GM12864 (cell line): ENCODE data around the gene ALK.

Source experiments
- DNase-seq: peaks from one replicate; pipeline ENCODE4 v3.0.0-alpha.2; 2011; ENCODE audit warnings: low read depth
- H3K4me3 ChIP-seq: 2 replicates; pipeline ENCODE4 v1.5.1; 2011; ENCODE audit warnings: mild to moderate bottlenecking, low read depth, low read length, control low read depth
- CTCF ChIP-seq: IDR thresholded peaks from 2 replicates; pipeline ENCODE4 v1.5.1; 2011; ENCODE audit warnings: low read depth, mild to moderate bottlenecking, moderate library complexity, low read length, control low read depth, inconsistent platforms; ENCODE audit errors: missing control alignments

ALK gene

GRCh38 chr2:29705616-29706015 is 215.8 kb downstream of the ALK start:
- no peak for TF ChIP-seq CTCF
- H3K4me3 ChIP-seq, result no peak overlapping the region
- DNase-seq, result no peak

- no peak for DNase-seq
- no peak overlapping the region for H3K4me3 ChIP-seq
- no peak for TF ChIP-seq CTCF
These were observed 218.1 kb downstream of the ALK start for GRCh38 chr2:29703336-29703735.

- no peak overlapping the region for H3K4me3 ChIP-seq
- no peak for DNase-seq
- TF ChIP-seq CTCF, result no peak
These were observed 219.1 kb downstream of the ALK start for GRCh38 chr2:29702276-29702675.

- no peak for TF ChIP-seq CTCF
- H3K4me3 ChIP-seq, result no peak overlapping the region
- DNase-seq, result no peak
These were observed 220.8 kb downstream of the ALK start for GRCh38 chr2:29700560-29700959.

GRCh38 chr2:29699045-29699444 is 222.3 kb downstream of the ALK start:
- no peak overlapping the region for H3K4me3 ChIP-seq
- no peak for DNase-seq
- no peak for TF ChIP-seq CTCF

GRCh38 chr2:29698216-29698615 is 223.2 kb downstream of the ALK start:
- no peak for DNase-seq
- H3K4me3 ChIP-seq, result no peak overlapping the region
- no peak for TF ChIP-seq CTCF

- no peak for TF ChIP-seq CTCF
- H3K4me3 ChIP-seq, result no peak overlapping the region
- DNase-seq, result no peak
These were observed 223.7 kb downstream of the ALK start for GRCh38 chr2:29697715-29698114.
